Measurements from ENCODE around the gene ETV7. TPM values are rescaled to one million over a fixed set of nuclear protein-coding genes. Genes with fewer than 3 reads are reported as not detected.
A peak's percentile ranks its signal among the peaks of the same experiment; 100 is the strongest.

ETV7 gene
- total RNA-seq, 4 donors from 2014 or later: 3.3 to 12.1 (median 9.9) TPM

DNA sequence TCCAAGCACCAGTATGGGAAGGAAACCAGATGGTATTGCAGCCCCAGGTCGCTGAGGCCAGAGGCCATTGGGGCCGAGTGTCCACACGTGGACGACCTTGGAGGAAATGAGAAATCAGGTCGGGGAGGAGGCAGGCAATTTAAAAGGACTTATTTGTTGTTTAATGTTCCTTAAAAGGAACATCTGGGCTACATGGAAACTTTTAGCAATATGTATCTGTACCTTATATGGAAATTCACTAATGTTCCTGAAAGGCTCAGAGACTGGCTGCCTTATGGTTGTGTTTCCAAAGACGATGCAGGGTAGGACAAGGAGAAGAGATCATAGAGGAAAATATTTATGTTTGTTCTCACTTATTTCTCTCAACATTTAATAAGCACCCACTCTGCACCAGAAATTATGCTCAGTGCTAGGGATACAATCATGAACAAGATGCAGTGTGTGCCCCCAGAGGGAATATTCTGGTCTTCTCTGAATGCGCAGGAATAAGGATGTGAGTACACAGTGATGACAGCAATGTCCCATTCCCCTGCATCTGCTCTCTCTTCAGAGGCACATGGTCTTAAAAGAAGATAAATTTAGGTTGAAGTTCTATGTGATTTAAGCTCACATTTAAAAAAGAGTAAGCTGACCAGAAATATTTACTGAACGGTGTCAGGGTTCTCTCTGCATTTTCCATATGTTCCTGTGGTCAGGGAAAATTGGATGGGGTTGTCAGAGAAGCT, 54.1 kb downstream of the ETV7 start:
- Histone ChIP-seq H3K27ac (peak overlapping the region in 1 of 4 donors; percentile 96), H3K4me3 (peak overlapping the region in 1 of 4 donors; percentile 56), H3K9me3 (no peaks in the 10 kb centered on the region), H3K36me3 (no peaks in the 10 kb centered on the region), H3K4me1 (peaks cover 0 to 14% (median 0%) of the 10 kb centered on the region in 4 donors), H3K27me3 (no peaks in the 10 kb centered on the region)
- no peak for DNase-seq
- no peak for TF ChIP-seq POLR2A (IDR thresholded peaks at IDR 0.05)
- TF ChIP-seq, protein P1, sequence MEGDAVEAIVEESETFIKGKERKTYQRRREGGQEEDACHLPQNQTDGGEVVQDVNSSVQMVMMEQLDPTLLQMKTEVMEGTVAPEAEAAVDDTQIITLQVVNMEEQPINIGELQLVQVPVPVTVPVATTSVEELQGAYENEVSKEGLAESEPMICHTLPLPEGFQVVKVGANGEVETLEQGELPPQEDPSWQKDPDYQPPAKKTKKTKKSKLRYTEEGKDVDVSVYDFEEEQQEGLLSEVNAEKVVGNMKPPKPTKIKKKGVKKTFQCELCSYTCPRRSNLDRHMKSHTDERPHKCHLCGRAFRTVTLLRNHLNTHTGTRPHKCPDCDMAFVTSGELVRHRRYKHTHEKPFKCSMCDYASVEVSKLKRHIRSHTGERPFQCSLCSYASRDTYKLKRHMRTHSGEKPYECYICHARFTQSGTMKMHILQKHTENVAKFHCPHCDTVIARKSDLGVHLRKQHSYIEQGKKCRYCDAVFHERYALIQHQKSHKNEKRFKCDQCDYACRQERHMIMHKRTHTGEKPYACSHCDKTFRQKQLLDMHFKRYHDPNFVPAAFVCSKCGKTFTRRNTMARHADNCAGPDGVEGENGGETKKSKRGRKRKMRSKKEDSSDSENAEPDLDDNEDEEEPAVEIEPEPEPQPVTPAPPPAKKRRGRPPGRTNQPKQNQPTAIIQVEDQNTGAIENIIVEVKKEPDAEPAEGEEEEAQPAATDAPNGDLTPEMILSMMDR (IDR thresholded peaks at IDR 0.05): no peak

DNA sequence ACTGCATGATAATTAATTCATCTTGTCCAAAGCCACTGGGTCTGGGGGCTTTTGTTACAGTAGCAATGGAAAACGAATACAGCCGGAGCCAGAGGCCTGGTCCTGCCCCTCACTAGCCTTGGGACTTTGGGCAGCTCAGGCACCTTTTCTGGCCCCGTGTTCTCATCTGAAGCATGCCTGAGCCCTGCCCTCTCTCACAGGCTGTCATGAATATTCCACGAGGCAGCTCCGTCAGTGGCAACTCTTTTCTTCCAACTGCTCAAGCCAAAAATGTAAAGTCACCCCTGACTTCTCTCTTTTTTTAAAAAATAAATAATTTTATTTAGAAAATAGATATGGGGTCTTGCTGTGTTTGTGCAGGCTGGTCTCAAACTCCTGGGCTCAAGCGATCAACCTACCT, 56.1 kb downstream of the ETV7 start:
- Histone ChIP-seq H3K4me3 (no peak overlapping the region), H3K36me3 (peaks cover 0 to under 1% (median 0%) of the 10 kb centered on the region in 3 donors), H3K4me1 (peaks cover 0 to 14% (median 0%) of the 10 kb centered on the region in 4 donors), H3K9me3 (no peaks in the 10 kb centered on the region), H3K27ac (no peak overlapping the region), H3K27me3 (no peaks in the 10 kb centered on the region)
- TF ChIP-seq, protein P1 (IDR thresholded peaks at IDR 0.05): no peak
- no peak for TF ChIP-seq POLR2A (IDR thresholded peaks at IDR 0.05)
- peak in 1 of 3 donors; percentile 10 for DNase-seq

DNA sequence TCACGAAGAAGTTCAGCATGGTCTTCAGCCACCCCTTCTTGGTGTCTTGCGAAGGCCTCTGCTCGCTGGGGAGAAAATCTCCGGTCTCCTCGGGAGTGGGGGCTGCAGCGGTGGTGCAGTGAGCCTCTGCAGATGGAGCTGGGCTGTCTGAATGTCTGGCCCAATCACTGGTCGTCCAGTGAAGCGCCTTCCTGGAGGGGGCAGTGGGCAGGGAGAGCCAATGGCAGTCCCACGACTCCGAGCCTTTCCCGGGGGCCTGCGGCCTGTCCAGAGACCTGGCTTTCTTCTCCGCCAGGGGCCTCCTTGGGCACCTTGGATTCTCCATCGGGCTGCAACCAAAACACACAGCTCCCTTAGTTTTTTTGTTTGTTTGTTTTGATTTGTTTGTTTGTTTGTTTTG, 57.1 kb downstream of the ETV7 start:
- peaks cover 0 to 8% (median 0%) of the 10 kb centered on the region in 3 donors for H3K36me3 ChIP-seq
- TF ChIP-seq, protein P1 (IDR thresholded peaks at IDR 0.05): no peak
- TF ChIP-seq POLR2A (IDR thresholded peaks at IDR 0.05): no peak

DNA sequence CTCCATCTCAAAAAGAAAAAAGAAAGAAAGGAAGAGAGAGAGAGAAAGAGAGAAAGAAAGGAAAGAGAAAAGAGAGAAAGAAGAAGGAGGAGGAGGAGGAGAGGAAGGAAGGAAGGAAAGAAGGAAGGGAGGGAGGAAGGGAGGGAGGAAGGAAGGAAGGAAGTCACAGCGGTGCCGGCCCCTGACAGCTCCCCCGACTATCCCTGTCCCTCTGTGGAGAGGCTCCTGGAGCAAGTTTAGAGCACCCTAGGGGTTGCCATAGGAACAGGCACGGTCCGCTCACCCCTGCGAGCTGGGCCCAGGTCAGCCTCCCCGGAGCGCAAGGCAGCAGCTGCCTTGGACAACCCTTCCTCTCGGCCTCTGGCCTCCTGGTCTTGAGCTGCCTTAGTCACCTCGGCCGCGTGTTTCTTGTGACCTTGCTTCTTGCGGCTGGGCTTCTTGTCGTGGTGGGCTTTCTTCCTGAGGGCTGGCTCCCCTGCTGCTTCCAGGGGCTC, 57.6 kb downstream of the ETV7 start:
- TF ChIP-seq, protein P1 (IDR thresholded peaks at IDR 0.05): no peak
- no peak for TF ChIP-seq POLR2A (IDR thresholded peaks at IDR 0.05)
- Histone ChIP-seq H3K36me3 (peaks cover 0 to 10% (median 0%) of the 10 kb centered on the region in 3 donors), H3K4me1 (peaks cover 0 to 14% (median 0%) of the 10 kb centered on the region in 4 donors)

More for the DNA sequence above, 57.1 kb downstream of the ETV7 start:
- Histone ChIP-seq H3K4me1 (peaks cover 0 to 14% (median 0%) of the 10 kb centered on the region in 4 donors), H3K27ac (no peak overlapping the region), H3K27me3 (no peaks in the 10 kb centered on the region), H3K9me3 (no peaks in the 10 kb centered on the region), H3K4me3 (no peak overlapping the region)
- peak in 1 of 3 donors; percentile 32 for DNase-seq

DNA sequence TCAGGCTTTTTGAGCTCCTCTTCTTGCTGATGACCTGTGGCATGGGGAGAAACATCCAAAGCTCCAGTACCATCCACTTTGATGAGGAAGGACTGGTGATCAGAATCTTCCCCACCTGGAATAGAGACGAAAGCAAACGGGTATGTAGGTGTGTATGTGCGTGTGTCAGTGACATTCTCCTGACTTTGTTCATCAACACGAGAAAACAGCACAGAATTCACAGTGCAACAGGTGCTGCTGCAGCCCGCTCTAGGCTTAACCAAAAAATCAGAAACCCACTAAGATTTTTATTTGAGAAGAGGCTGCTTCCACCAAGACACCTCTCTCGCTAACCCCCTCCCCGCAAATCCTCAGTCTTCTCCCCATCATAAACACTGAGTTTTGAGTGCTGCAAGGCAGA, 58.9 kb downstream of the ETV7 start:
- no peaks in the 10 kb centered on the region for H3K27me3 ChIP-seq
- TF ChIP-seq, protein P1 (IDR thresholded peaks at IDR 0.05): no peak
- no peak for TF ChIP-seq POLR2A (IDR thresholded peaks at IDR 0.05)

More for the DNA sequence above, 57.6 kb downstream of the ETV7 start:
- Histone ChIP-seq H3K27me3 (no peaks in the 10 kb centered on the region), H3K27ac (no peak overlapping the region), H3K4me3 (no peak overlapping the region), H3K9me3 (no peaks in the 10 kb centered on the region)
- no peak for DNase-seq

More for the DNA sequence above, 58.9 kb downstream of the ETV7 start:
- Histone ChIP-seq H3K36me3 (peaks cover 0 to 18% (median 0%) of the 10 kb centered on the region in 3 donors), H3K9me3 (no peaks in the 10 kb centered on the region), H3K4me1 (peaks cover 0 to 3% (median 0%) of the 10 kb centered on the region in 4 donors), H3K27ac (no peak overlapping the region), H3K4me3 (no peak overlapping the region)
- no peak for DNase-seq
